GM21786 (cell line): ENCODE results near the gene GNL3L.
"Not testable (repeated sequence)": the region's sequence is repeated elsewhere in the genome, so short reads cannot be mapped to it uniquely, and the experiment has no call there.

ENCODE experiments used
- ATAC-seq: cut with Tn5 transposase; IDR thresholded peaks from one replicate; pipeline ENCODE4 v1.9.1; 2021; ENCODE audit not compliant: unreplicated experiment

The GNL3L gene

DNA sequence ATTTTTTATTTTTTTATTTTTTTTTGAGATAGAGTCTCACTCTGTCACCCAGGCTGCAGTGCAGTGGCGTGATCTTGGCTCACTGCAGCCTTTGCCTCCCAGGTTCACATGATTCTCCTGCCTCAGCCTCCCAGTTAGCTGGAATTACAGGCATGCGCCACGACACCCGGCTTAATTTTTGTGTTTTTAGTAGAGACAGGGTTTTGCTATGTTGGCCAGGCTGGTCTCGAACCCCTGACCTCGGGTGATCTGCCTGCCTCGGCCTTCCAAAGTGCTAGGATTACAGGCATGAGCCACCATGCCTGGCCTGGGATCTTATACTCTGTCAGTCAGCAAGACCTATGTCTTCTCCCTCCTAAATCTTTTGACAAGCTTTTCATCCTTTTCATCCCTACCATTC lies 25.0 kb downstream of the GNL3L start:
- not testable (repeated sequence) for ATAC-seq

DNA sequence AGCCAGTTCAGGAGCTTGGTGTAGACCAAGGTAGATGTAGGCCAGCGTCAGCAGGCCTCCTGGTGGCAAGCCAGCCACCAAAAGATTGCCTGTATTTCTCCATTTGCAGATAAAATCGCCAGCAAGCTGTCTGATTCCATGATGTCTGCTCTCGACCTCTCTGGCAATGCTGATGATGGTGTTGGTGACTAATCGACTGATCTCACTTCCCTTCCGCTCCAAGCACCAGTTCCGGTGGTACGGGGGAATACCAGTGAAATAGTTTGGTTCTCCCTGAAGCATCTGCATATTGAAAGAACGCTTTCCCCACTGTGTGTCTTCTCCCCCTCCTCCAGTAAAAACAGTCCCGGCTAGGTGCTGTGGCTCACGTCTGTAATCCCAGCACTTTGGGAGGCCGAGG lies 30.4 kb downstream of the GNL3L start:
- ATAC-seq, result no peak

DNA sequence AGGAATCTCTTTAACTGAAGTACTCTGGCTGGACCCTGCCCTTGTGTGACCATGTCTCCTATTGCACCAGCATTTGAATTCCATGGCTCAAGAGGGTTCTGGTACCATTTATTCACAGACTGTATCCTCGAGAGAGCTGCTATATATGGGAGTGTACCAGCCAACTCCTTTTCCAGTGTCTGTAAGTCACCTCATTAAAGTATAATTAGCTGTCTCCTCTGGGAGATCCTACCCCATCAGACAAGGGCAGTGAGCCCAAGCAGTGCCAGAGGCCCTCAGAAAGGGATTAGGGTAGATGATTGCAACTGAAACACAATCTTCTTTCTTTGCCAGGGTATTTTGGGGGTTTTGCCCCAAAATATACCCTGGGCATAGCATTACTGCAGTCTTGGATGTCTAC lies 31.6 kb downstream of the GNL3L start:
- ATAC-seq, result no peak

DNA sequence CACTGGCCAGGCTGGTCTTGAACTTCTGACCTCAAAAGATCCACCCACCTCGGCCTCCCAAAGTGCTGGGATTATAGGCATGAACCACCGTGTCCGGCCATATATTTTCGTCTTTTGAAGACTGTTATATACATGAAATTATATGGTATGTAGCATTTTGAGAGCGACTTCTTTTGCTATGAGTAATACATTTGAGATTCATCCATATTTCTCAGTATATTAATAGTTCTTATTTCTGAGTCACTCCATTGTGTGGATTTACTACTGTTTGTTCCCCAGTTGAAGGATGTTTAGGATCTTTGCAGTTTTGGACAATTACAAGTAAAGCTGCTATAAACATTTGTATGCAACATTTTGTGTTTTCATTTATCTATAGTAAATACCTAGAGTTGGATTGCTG lies 34.9 kb downstream of the GNL3L start:
- no peak for ATAC-seq

DNA sequence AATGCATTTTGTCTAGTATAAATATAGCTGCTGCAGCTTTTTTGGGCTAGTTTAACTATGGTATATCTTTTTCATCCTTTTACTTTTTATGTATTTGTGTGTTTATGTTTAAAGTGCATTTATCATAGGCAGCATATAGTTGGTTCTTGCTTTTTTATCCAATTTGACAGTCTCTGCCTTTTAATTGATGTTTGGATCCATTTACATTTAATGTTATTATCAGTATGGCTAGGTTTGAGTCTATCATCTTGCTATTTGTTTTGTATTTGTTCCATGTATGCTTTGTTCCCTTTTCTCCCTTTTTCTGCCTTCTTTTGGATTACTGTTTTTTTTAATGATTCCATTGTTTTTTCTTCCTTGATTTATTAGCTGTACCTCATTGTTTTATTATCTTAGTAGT lies 40.3 kb downstream of the GNL3L start:
- no peak for ATAC-seq

DNA sequence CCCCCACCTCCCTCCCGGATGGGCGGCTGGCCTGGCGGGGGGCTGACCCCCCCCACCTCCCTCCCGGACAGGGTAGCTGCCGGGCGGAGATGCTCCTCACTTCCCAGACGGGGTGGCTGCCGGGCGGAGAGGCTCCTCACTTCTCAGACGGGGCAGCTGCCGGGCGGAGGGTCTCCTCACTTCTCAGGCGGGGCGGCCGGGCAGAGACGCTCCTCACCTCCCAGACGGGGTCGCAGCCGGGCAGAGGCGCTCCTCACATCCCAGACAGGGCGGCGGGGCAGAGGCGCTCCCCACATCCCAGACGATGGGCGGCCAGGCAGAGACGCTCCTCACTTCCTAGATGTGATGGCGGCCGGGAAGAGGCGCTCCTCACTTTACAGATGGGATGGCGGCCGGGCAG lies 42.6 kb downstream of the GNL3L start:
- ATAC-seq, result not testable (repeated sequence)

DNA sequence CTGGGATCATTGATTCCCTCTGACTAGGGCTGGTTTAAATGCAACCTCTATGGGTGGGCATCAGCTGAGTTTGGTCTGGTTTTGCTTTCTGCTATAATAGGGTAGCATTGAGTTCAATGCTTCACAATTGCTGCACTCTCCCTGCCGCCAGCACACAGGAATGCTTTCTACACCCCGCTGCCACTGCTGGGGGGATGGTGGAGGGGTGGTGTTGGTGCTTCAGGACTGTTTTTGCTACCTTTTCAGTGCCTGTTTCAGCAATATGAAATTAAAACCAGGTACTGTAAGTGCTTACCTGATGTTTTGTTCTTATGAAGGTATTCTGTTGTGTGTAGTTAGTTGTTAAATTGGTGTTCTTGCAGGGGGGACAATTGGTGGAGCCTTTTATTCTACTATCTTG lies 67.7 kb downstream of the GNL3L start:
- no peak for ATAC-seq

DNA sequence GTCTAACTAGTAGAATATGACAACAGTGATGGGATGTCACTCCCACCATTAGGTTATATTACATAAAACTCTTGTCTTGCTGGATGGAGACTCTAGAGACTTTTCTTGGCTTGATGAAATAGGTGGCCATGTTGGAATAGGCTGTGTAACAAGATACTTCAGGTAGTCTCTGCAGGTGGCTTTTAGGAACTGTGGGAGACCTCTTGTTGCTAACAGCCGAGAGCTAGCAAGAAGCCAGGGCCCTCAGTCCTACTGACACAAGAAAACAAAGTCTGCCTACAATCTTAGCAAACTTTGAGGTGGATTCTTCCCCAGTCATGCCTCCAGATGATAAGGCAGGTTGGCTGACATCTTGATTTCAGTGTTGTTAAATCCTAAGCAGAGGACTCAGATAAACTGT lies 72.5 kb downstream of the GNL3L start:
- no peak for ATAC-seq
